Keratinocyte (primary cell): ENCODE results near the gene CYTH1. TPM values are rescaled to one million over a fixed set of nuclear protein-coding genes. Genes with fewer than 3 reads are reported as not detected.
A peak's percentile ranks its signal among the peaks of the same experiment; 100 is the strongest.

ENCODE experiments used
- DNase-seq: peaks from one replicate; pipeline ENCODE4 v3.0.0-alpha.2; 2011; ENCODE audit warnings: low read depth, missing footprints, low spot score
- FAIRE-seq: peaks from 2 replicates; lab custom pipeline; 2011; peaks lifted over from hg19 to GRCh38; lab: Jason Lieb, UNC
- H2AFZ ChIP-seq: 2 replicates; pipeline ENCODE4 v1.6.0; 2012; ENCODE audit warnings: low read length, control low read depth, inconsistent platforms; ENCODE audit not compliant: control insufficient read depth
- H3K27ac ChIP-seq: 2 replicates; pipeline ENCODE4 v1.5.1; 2011; ENCODE audit warnings: low read length; ENCODE audit not compliant: control insufficient read depth, insufficient read depth
- H3K27me3 ChIP-seq: 3 replicates; pipeline ENCODE4 v1.6.0; 2011; ENCODE audit warnings: low read length; ENCODE audit not compliant: control insufficient read depth, insufficient read depth; ENCODE audit errors: extremely low read depth
- H3K36me3 ChIP-seq, 2 experiments: 2 replicates in 1 of 2; 3 replicates in 1 of 2; pipeline ENCODE4 v1.5.1; 2011; ENCODE audit warnings: low read length in 2 of 2, mild to moderate bottlenecking in 1 of 2; ENCODE audit not compliant: control insufficient read depth in 2 of 2, insufficient read depth in 2 of 2; ENCODE audit errors: extremely low read depth in 1 of 2
- H3K4me1 ChIP-seq: 3 replicates; pipeline ENCODE4 v1.5.1; 2011; ENCODE audit warnings: low read length; ENCODE audit not compliant: control insufficient read depth, insufficient read depth; ENCODE audit errors: extremely low read depth
- H3K4me2 ChIP-seq: 3 replicates; pipeline ENCODE4 v1.6.0; 2011; ENCODE audit warnings: low read depth, low read length; ENCODE audit not compliant: control insufficient read depth, insufficient read depth; ENCODE audit errors: extremely low read depth
- H3K4me3 ChIP-seq, 3 experiments: fragments of 200-600 bp in 1 of 3; sonication (generic) in 1 of 3; 2 replicates in 2 of 3; 3 replicates in 1 of 3; pipeline ENCODE4 v1.5.1; 2011 to 2016; ENCODE audit warnings: low read length in 3 of 3, mild to moderate bottlenecking in 3 of 3, control low read depth in 2 of 3, inconsistent platforms in 1 of 3, low read depth in 1 of 3, mixed read lengths in 1 of 3, mixed run types in 1 of 3, moderate library complexity in 1 of 3; ENCODE audit not compliant: control insufficient read depth in 2 of 3, insufficient read depth in 2 of 3; ENCODE audit errors: extremely low read depth in 1 of 3
- H3K79me2 ChIP-seq: 2 replicates; pipeline ENCODE4 v1.6.0; 2012; ENCODE audit warnings: low read length; ENCODE audit not compliant: control insufficient read depth, insufficient read depth
- H3K9ac ChIP-seq: 3 replicates; pipeline ENCODE4 v1.6.0; 2011; ENCODE audit warnings: low read length; ENCODE audit not compliant: control insufficient read depth, insufficient read depth; ENCODE audit errors: extremely low read depth
- H3K9me1 ChIP-seq: 3 replicates; pipeline ENCODE4 v1.6.0; 2011; ENCODE audit warnings: low read length; ENCODE audit not compliant: control insufficient read depth, insufficient read depth; ENCODE audit errors: extremely low read depth
- H3K9me3 ChIP-seq: 2 replicates; pipeline ENCODE4 v1.5.1; 2012; ENCODE audit warnings: low read depth, low read length; ENCODE audit not compliant: control insufficient read depth
- H4K20me1 ChIP-seq: 3 replicates; pipeline ENCODE4 v1.6.0; 2011; ENCODE audit warnings: low read length; ENCODE audit not compliant: control insufficient read depth, insufficient read depth; ENCODE audit errors: extremely low read depth
- CTCF ChIP-seq, 3 experiments: IDR thresholded peaks in 1 of 3; conservative IDR thresholded peaks in 1 of 3; optimal IDR thresholded peaks in 1 of 3; 2 replicates in 2 of 3; 3 replicates in 1 of 3; pipeline versions ENCODE3 to v1.5.1; 2011; ENCODE audit warnings: low read length in 3 of 3, mild to moderate bottlenecking in 3 of 3, moderate library complexity in 2 of 3, control low read depth in 1 of 3, inconsistent platforms in 1 of 3; ENCODE audit not compliant: insufficient read depth in 2 of 3; ENCODE audit errors: extremely low read depth in 1 of 3
- EZH2 ChIP-seq: IDR thresholded peaks from one replicate; pipeline ENCODE4 v1.6.1; 2012; ENCODE audit warnings: inconsistent platforms, mild to moderate bottlenecking, low read length, moderate library complexity
- dilution Hi-C: fragments of 300-500 bp; cut with MboI; formaldehyde crosslinking; loops from one replicate; pipeline ENCODE4 v1.7.0; 2020; ENCODE audit warnings: low sequenced_read_pairs; ENCODE audit not compliant: extremely low pct_ligation_motif_present
- polyA plus RNA-seq, 5 experiments: library from polyadenylated mRNA; depleted of rRNA in 3 of 5; stranded (reverse) in 3 of 5; stranded (forward) in 1 of 5; unstranded in 1 of 5; fragments of >200 nt; gene quantifications; 1 replicate in 1 of 5; 2 replicates in 3 of 5; 3 replicates in 1 of 5; pipeline versions ENCODE4 v1.2.1 to v1.2.3, GENCODE V29; 2011 to 2012; ENCODE audit warnings: missing spikeins in 2 of 5, low read depth in 1 of 5, low replicate concordance in 1 of 5

The CYTH1 gene
- polyA plus RNA-seq, 1 donor (not counting 4 experiments of a cell fraction or from before 2014, with no cell fraction given), result 28.3 TPM

- peaks cover 25% of the 10 kb centered on the region for H3K4me1 ChIP-seq
- H3K9me3 ChIP-seq, result no peaks in the 10 kb centered on the region
- peak overlapping the region; percentile 81 for H3K4me2 ChIP-seq
- H3K27me3 ChIP-seq, result no peaks in the 10 kb centered on the region
- peak overlapping the region; percentile 58 for H3K9ac ChIP-seq
- H3K79me2 ChIP-seq, result peaks cover 58% of the 10 kb centered on the region
- FAIRE-seq (no peak), DNase-seq (no peak)
- H4K20me1 ChIP-seq, result no peaks in the 10 kb centered on the region
- no peaks in the 10 kb centered on the region for H3K36me3 ChIP-seq
- peaks cover 2% of the 10 kb centered on the region for H3K9me1 ChIP-seq
- H3K4me3 ChIP-seq, result no peak overlapping the region
- no peak for TF ChIP-seq CTCF (optimal IDR thresholded peaks at IDR 0.05 in 1 of 3, IDR thresholded peaks at IDR 0.05 in 1 of 3, conservative IDR thresholded peaks at IDR 0.05 in 1 of 3; ENCODE audit: extremely low read depth in 1 of 3, insufficient read depth in 2 of 3, low read length in 3 of 3)
- TF ChIP-seq EZH2, result no peak
- dilution Hi-C loops, result no loop called here
- H3K27ac ChIP-seq, result peak overlapping the region; percentile 93
- H2AFZ ChIP-seq, result no peak overlapping the region
Observed at GRCh38 chr17:78747488-78747887, 34.6 kb downstream of the CYTH1 start.

GRCh38 chr17:78746949-78747269, 35.2 kb downstream of the CYTH1 start:
- no peaks in the 10 kb centered on the region for H3K27me3 ChIP-seq
- dilution Hi-C loops, result no loop called here
- H4K20me1 ChIP-seq, result no peaks in the 10 kb centered on the region
- no peak for DNase-seq
- peak overlapping the region; percentile 93 for H3K27ac ChIP-seq
- peak overlapping the region; percentile 81 for H3K4me2 ChIP-seq
- peaks cover 25% of the 10 kb centered on the region for H3K4me1 ChIP-seq
- H3K9me1 ChIP-seq, result peaks cover 2% of the 10 kb centered on the region
- peak overlapping the region; percentile 22 for H3K9ac ChIP-seq
- no peak for TF ChIP-seq EZH2
- no peak for TF ChIP-seq CTCF (optimal IDR thresholded peaks at IDR 0.05 in 1 of 3, IDR thresholded peaks at IDR 0.05 in 1 of 3, conservative IDR thresholded peaks at IDR 0.05 in 1 of 3; ENCODE audit: extremely low read depth in 1 of 3, insufficient read depth in 2 of 3, low read length in 3 of 3)
- no peaks in the 10 kb centered on the region for H3K9me3 ChIP-seq
- no peak for FAIRE-seq
- peaks cover 61% of the 10 kb centered on the region for H3K79me2 ChIP-seq
- no peaks in the 10 kb centered on the region for H3K36me3 ChIP-seq
- H3K4me3 ChIP-seq, result no peak overlapping the region
- no peak overlapping the region for H2AFZ ChIP-seq
